ENCODE measurements around the gene ACER1.
"Not testable (repeated sequence)": the region's sequence is repeated elsewhere in the genome, so short reads cannot be mapped to it uniquely, and the experiment has no call there.

ACER1 gene

GRCh38 chr19:6357174-6357573, 23.8 kb upstream of the ACER1 start:
- DNase-seq (ENCODE audit: low read depth in 2 of 2, low spot score in 1 of 2) = no peak

DNA sequence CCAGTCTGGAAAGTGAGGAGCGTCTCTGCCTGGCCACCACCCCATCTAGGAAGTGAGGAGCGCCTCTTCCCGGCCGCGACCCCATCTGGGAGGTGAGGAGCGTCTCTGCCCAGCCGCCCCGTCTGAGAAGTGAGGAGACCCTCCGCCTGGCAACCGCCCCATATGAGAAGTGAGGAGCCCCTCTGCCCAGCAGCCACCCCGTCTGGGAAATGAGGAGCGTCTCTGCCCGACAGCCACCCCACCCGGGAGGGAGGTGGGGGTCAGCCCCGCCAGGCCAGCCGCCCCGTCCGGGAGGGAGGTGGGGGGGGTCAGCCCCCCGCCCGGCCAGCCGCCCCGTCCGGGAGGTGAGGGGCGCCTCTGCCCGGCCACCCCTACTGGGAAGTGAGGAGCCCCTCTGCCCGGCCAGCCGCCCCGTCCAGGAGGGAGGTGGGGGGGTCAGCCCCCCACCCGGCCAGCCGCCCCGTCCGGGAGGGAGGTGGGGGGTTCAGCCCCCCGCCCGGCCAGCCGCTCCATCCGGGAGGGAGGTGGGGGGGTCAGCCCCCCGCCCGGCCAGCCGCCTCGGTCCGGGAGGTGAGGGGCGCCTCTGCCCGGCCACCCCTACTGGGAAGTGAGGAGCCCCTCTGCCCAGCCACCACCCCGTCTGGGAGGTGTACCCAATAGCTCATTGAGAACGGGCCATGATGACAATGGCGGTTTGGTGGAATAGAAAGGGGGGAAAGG, 22.1 kb upstream of the ACER1 start:
- DNase-seq (ENCODE audit: low read depth in 2 of 2, low spot score in 1 of 2) = not testable (repeated sequence)

DNA sequence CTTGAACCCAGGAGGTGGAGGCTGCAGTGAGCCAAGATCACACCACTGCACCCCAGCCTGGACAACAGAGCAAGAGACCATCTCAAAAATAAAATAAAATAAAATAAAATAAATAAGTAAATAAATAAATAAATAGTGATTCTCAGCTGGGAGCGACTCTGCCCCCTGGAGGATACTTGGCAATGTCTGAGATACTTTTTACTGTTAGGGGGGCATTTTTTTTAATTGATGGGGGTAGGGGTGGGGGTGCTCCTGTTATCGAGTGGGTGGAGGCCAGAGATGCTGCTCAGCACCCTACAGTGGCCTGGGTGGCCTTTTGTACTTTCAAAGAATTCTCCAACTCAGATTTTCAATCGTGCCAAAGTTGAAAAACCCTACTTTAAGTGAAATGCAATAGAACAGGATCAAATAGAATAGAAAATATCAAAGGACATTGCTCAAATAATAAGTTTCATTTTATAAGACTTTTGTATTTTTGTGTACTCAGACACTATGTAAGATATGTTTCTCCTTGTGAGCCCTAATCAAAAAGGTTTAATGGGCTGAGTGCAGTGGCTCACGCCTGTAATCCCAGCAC, 20.8 kb upstream of the ACER1 start:
- no peak for DNase-seq (ENCODE audit: low read depth in 2 of 2, low spot score in 1 of 2)

GRCh38 chr19:6352381-6353165, 19.2 kb upstream of the ACER1 start:
- no peak for DNase-seq (ENCODE audit: low read depth in 2 of 2, low spot score in 1 of 2)

DNA sequence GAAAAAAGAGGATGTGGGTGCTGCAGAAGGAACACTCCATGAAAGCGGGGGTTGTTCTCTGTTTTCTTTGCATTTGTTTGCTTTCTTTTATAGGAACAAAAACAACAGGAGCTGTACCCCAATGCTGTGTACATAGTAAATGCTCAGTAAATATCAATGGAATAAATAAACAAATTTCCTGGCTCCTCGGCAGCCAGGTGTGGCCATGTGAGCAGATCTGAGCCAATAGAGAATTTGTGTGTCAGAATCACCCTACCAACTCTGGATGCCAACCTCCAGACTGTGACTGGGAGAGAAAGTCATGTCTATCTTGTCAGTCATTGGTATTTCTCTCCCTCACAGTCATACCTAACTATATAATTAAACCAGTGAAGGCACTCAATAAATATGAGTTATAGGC, 17.3 kb upstream of the ACER1 start:
- DNase-seq (ENCODE audit: low read depth in 2 of 2, low spot score in 1 of 2) = no peak

DNA sequence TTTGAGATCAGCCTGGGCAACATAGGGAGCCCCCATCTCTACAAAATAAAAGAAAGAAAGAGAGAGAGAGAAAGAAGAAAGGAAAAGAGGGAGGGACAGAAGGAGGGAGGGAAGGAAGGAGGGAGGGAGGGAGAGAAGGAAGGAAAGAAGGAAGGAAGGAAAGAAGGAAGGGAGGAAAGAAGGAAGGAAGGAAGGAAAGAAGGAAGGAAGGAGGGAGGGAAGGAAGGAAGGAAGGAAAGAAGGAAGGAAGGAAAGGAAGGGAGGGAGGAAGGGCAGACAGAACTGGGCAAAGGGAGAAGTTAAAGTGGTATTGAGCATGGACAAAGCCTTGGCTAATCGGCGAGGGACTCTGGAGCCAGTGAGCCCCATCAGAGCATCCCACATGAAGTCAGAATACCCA, 15.9 kb upstream of the ACER1 start:
- DNase-seq (ENCODE audit: low read depth in 2 of 2, low spot score in 1 of 2) = not testable (repeated sequence)

DNA sequence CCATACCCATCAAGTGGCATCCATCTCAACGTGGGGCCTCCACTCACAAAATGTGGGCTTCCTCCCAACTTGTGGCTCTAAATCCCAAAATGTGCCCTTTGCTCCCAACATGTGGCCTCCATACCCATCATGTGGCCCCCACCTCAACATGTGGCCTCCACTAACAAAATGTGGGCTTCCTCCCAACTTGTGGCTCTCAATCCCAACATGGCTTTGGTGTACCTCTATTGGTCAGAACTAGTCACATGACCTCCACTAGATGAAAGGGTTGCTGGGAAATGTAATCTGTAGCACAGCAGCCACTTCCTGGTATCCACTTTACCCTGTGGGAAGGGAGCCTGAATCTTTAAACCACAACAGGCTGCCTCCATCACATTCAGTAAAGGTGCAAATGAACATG, 10.1 kb upstream of the ACER1 start:
- no peak for DNase-seq (ENCODE audit: low read depth in 2 of 2, low spot score in 1 of 2)

GRCh38 chr19:6340493-6341201, 7.2 kb upstream of the ACER1 start:
- no peak for DNase-seq (ENCODE audit: low read depth in 2 of 2, low spot score in 1 of 2)

GRCh38 chr19:6334490-6335285, 1.3 kb upstream of the ACER1 start:
- DNase-seq (ENCODE audit: low read depth in 2 of 2, low spot score in 1 of 2) = no peak

GRCh38 chr19:6326815-6327214, 6.6 kb downstream of the ACER1 start:
- DNase-seq (ENCODE audit: low read depth in 2 of 2, low spot score in 1 of 2) = no peak

DNA sequence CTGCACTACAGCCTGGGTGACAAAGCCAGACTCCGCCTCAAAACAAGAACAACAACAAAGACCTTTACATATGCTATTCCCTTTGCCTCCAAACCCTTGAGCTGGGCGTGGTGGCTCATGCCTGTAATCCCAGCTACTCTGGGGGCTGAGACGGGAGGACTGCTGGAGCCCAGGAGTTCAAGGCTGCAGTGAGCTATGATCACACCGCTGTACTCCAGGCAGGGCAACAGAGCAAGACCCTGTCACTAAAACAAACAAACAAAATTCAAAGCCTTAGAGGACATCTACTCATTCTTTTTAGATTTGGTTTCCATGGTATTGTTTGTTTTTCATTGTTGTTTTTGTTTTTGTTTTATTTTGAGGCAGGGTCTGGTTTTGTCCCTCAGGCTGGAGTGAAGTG, 7.8 kb downstream of the ACER1 start:
- DNase-seq (ENCODE audit: low read depth in 2 of 2, low spot score in 1 of 2) = no peak

GRCh38 chr19:6324757-6325156, 8.7 kb downstream of the ACER1 start:
- no peak for DNase-seq (ENCODE audit: low read depth in 2 of 2, low spot score in 1 of 2)

- no peak for DNase-seq (ENCODE audit: low read depth in 2 of 2, low spot score in 1 of 2)
Measured at GRCh38 chr19:6322284-6322683, 11.1 kb downstream of the ACER1 start.

DNA sequence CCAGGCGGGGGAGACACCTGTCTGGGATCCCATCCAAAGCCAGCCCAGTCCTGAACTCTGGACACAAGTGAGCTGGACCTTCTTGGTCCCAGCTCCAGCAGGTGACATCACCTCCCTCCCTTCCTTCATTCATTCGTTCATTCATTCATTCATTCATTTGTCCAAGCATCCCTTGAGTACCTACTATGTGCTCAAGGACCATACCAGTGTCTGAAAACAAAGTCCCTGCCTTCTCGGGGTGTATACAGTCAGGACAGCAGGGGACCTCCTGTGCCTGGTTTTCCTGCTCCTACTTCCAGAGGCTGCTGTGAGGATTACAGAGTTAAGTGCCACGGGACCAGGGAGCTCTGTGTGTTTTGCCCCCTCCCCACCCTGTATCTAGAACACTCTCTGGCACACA, 14.0 kb downstream of the ACER1 start:
- no peak for DNase-seq (ENCODE audit: low read depth in 2 of 2, low spot score in 1 of 2)

GRCh38 chr19:6318772-6319171, 14.6 kb downstream of the ACER1 start:
- DNase-seq (ENCODE audit: low read depth in 2 of 2, low spot score in 1 of 2) = no peak

DNA sequence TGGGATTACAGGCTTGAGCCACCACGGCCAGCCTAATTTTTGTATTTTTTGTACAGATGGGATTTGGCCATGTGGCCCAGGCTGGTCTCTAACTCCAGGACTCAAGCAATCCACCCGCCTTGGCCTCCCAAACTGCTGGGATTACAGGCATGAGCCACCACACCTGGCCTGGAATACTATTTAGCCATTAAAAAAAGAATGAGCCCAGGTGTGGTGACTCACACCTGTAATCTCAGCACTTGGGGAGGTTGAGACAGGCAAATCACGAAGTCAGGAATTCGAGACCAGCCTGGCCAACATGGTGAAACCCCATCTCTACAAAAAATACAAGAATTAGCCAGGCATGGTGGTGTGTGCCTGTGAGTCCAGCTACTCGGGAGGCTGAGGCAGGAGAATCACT, 17.8 kb downstream of the ACER1 start:
- not testable (repeated sequence) for DNase-seq (ENCODE audit: low read depth in 2 of 2, low spot score in 1 of 2)

DNA sequence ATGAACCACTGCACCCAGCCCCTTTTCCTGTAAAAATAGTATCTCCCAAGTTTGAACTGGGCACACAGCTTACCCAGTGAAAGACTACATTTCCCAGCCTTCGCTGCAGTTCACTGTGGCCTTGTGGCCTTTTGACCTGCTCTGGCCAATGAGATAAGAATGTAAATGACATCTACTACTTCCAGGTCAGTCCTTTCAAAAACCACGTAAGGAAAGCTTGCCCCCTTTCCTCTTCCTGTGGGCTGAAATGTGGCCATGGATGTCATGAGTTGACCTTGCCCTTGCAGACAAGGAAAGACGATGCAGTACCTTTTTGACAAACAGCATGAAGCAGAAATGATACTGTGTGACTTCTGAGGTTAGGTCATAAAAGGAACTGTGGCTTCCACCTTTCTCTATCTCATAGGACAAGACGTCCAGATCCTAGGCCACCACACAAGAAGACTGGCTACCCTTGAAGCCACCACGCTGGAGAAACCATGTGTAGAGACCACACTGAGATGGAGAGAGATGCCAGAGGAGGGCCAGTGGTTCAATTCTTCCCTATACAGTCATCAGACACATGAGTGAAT, 19.9 kb downstream of the ACER1 start:
- no peak for DNase-seq (ENCODE audit: low read depth in 2 of 2, low spot score in 1 of 2)

- no peak for DNase-seq (ENCODE audit: low read depth in 2 of 2, low spot score in 1 of 2)
Measured at GRCh38 chr19:6312018-6312417, 21.4 kb downstream of the ACER1 start.

- DNase-seq (ENCODE audit: low read depth in 2 of 2, low spot score in 1 of 2) = no peak
Measured at GRCh38 chr19:6298413-6298812, 35.0 kb downstream of the ACER1 start.

- no peak for DNase-seq (ENCODE audit: low read depth in 2 of 2, low spot score in 1 of 2)
Measured at GRCh38 chr19:6297202-6297601, 36.2 kb downstream of the ACER1 start.

DNA sequence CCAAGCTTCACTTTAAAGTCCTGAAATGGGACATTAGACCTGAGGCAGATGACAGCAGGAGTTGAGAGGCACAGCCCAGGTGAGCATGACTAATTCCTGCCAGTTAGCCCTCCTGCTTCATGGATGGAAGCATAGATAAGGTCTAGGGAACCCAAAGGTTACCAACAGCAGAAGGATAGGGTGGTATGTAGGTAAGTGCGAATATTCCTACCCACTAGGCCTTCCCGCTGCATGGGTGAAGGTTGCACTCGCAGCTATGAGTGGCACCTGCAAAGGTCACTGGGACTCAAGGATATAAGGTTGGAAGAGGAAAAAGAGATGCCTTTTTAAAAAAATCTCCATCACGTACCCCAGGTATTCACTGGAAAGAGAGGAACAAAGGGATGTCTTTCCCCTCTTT, 41.4 kb downstream of the ACER1 start:
- DNase-seq (ENCODE audit: low read depth in 2 of 2, low spot score in 1 of 2) = no peak

Data from stimulated activated CD8-positive, alpha-beta memory T cell treated with anti-CD3 and anti-CD28 coated beads, Interleukin-4, amount 100 ng/mL, for 4 hours (primary cell).